ENCODE data around the gene ZNF536. TPM values are rescaled to one million over a fixed set of nuclear protein-coding genes. Genes with fewer than 3 reads are reported as not detected.

The ZNF536 gene
- polyA plus RNA-seq, 1 of the 3 experiments (the other 2 are of a cell fraction) = 0.41 TPM

- H3K27ac ChIP-seq (ENCODE audit: low read depth in 2 of 2, low read length in 1 of 2) = no peak overlapping the region
- H3K9me2 ChIP-seq = no peaks in the 10 kb centered on the region
- H3K4me2 ChIP-seq = no peak overlapping the region
- no peak for DNase-seq
- H3K79me2 ChIP-seq (ENCODE audit: insufficient read depth) = no peaks in the 10 kb centered on the region
- H3K9me3 ChIP-seq = no peaks in the 10 kb centered on the region
- ChIA-PET POLR2A (no interaction called here), CTCF (no interaction called here)
- H3K4me3 ChIP-seq (ENCODE audit: low read depth in 2 of 2, low read length in 1 of 2) = no peak overlapping the region
- H4K20me1 ChIP-seq (ENCODE audit: insufficient read depth) = no peaks in the 10 kb centered on the region
- no peaks in the 10 kb centered on the region for H3K36me3 ChIP-seq (replicated peaks in 1 of 2; ENCODE audit: control insufficient read depth in 1 of 2, insufficient read depth in 2 of 2, low read length in 1 of 2)
- TF ChIP-seq EP300 (IDR thresholded peaks at IDR 0.05; ENCODE audit: borderline replicate concordance in 1 of 2, low read depth in 1 of 2, low read length in 1 of 2) (no peak), POLR2AphosphoS5 (IDR thresholded peaks at IDR 0.05; ENCODE audit: low read depth, low read length) (no peak), EZH2phosphoT487 (IDR thresholded peaks at IDR 0.05; ENCODE audit: borderline replicate concordance, low read depth) (no peak), RCOR1 (IDR thresholded peaks at IDR 0.05; ENCODE audit: low read length) (no peak), YY1 (IDR thresholded peaks at IDR 0.05; ENCODE audit: low read depth) (no peak), GABPA (IDR thresholded peaks at IDR 0.05; ENCODE audit: low read depth) (no peak), MEF2A (IDR thresholded peaks at IDR 0.05; ENCODE audit: borderline replicate concordance, low read depth) (no peak), SMC3 (IDR thresholded peaks at IDR 0.05; ENCODE audit: low read depth, low read length) (no peak), ELF1 (IDR thresholded peaks at IDR 0.05) (no peak), MXI1 (IDR thresholded peaks at IDR 0.05; ENCODE audit: low read depth, low read length) (no peak), NFIC (IDR thresholded peaks at IDR 0.05; ENCODE audit: borderline replicate concordance) (no peak), ZBTB33 (IDR thresholded peaks at IDR 0.05; ENCODE audit: borderline replicate concordance, low read depth) (no peak), JUND (IDR thresholded peaks at IDR 0.05) (no peak), FOSL2 (IDR thresholded peaks at IDR 0.05; ENCODE audit: borderline replicate concordance, low read depth) (no peak), CHD2 (IDR thresholded peaks at IDR 0.05; ENCODE audit: low read length, partially characterized antibody) (no peak), FOXM1 (IDR thresholded peaks at IDR 0.05; ENCODE audit: low read depth) (no peak), PBX3 (IDR thresholded peaks at IDR 0.05) (no peak), CTCF (IDR thresholded peaks at IDR 0.05) (no peak), REST (IDR thresholded peaks at IDR 0.05; ENCODE audit: low read depth, low read length) (no peak), USF2 (IDR thresholded peaks at IDR 0.05; ENCODE audit: borderline replicate concordance, low read depth, low read length) (no peak)
- no peaks in the 10 kb centered on the region for H3K27me3 ChIP-seq (ENCODE audit: insufficient read depth)
- 35% methylated on average over 8 of the region's 11 CpGs for WGBS (ENCODE audit: low lambda C conversion rate)
- H3K4me1 ChIP-seq (ENCODE audit: control insufficient read depth in 1 of 2, insufficient read depth in 2 of 2, low read depth in 1 of 2, low read length in 1 of 2) = peaks cover 0 to 2% of the 10 kb centered on the region in 2 experiments; a peak in 1 of 4 replicates
- no peak overlapping the region for H3K9ac ChIP-seq
- no peaks in the 10 kb centered on the region for H3F3A ChIP-seq (replicated peaks; ENCODE audit: insufficient read depth)
- no peak overlapping the region for H2AFZ ChIP-seq (ENCODE audit: low read depth)
These were observed 222.0 kb downstream of the ZNF536 start for GRCh38 chr19:30593975-30594745.
